Fibroblast of skin of back (primary cell): ENCODE data around the gene PTGDS.

Source experiments
- DNase-seq: peaks from one replicate; pipeline ENCODE4 v3.0.0-alpha.2; 2013

Gene PTGDS

GRCh38 chr9:136946228-136947027 lies 30.9 kb upstream of the PTGDS start:
- no peak for DNase-seq

- DNase-seq: no peak
Measured at GRCh38 chr9:136947028-136947891, 30.0 kb upstream of the PTGDS start.

- DNase-seq: peak; percentile 43
Measured at GRCh38 chr9:136947955-136948510, 29.3 kb upstream of the PTGDS start.

GRCh38 chr9:136949239-136949816 lies 28.0 kb upstream of the PTGDS start:
- DNase-seq: no peak

- DNase-seq: peak; percentile 79
Measured at GRCh38 chr9:136949817-136950655, 27.3 kb upstream of the PTGDS start.

- DNase-seq: no peak
Measured at GRCh38 chr9:136950656-136951276, 26.5 kb upstream of the PTGDS start.

- DNase-seq: no peak
Measured at GRCh38 chr9:136951541-136952320, 25.6 kb upstream of the PTGDS start, which contains the start of gene LCN12. LCN12 (plus strand) TSS chr9:136952273; CDS start chr9:136952328, 55 bp downstream.

- DNase-seq: no peak
Measured at GRCh38 chr9:136952321-136952850, 24.9 kb upstream of the PTGDS start.

- no peak for DNase-seq
Measured at GRCh38 chr9:136952876-136953770, 24.2 kb upstream of the PTGDS start.

- no peak for DNase-seq
Measured at GRCh38 chr9:136953771-136954269, 23.5 kb upstream of the PTGDS start.

- DNase-seq: no peak
Measured at GRCh38 chr9:136954270-136955083, 22.8 kb upstream of the PTGDS start.

GRCh38 chr9:136955202-136955942 lies 21.9 kb upstream of the PTGDS start:
- DNase-seq: no peak

GRCh38 chr9:136955943-136956335 lies 21.4 kb upstream of the PTGDS start:
- no peak for DNase-seq

- DNase-seq: no peak
Measured at GRCh38 chr9:136956604-136957003, 20.7 kb upstream of the PTGDS start.

GRCh38 chr9:136957461-136957860 lies 19.8 kb upstream of the PTGDS start:
- DNase-seq: no peak

- DNase-seq: no peak
Measured at GRCh38 chr9:136957901-136958300, 19.4 kb upstream of the PTGDS start.

GRCh38 chr9:136958473-136958872 lies 18.8 kb upstream of the PTGDS start:
- no peak for DNase-seq
